Amygdala (tissue), 56 donors: ENCODE measurements around the gene MYB.
A peak's percentile ranks its signal among the peaks of the same experiment; 100 is the strongest.

Source experiments
- DNase-seq, 56 donors: peaks; one replicate each; lab custom pipeline; 2025; lab: John Stamatoyannopoulos, UW

The MYB gene

DNA sequence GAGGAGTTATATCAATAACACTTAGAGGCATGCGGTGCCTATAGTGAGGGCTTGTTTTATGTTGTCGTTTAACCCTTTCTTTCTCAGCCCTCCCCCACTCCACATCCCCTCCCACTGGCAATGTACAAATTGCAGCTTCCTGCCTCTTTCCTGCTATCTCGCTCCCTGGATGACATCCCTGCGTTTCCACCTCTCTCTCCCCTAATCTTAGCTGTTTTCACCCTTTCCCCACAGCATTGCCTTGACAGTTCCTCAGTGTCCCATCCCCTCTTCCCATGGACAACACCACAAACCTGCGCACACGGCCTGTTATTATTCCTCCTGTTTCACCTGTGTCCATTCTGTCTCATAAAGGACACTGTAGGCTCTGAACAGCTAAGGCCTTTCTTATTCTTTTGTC, 34.5 kb downstream of the MYB start:
- no peak for DNase-seq

- no peak for DNase-seq
Observed at GRCh38 chr6:135217663-135218062, 36.6 kb downstream of the MYB start.

GRCh38 chr6:135219346-135219745, 38.2 kb downstream of the MYB start:
- DNase-seq, result no peak

DNA sequence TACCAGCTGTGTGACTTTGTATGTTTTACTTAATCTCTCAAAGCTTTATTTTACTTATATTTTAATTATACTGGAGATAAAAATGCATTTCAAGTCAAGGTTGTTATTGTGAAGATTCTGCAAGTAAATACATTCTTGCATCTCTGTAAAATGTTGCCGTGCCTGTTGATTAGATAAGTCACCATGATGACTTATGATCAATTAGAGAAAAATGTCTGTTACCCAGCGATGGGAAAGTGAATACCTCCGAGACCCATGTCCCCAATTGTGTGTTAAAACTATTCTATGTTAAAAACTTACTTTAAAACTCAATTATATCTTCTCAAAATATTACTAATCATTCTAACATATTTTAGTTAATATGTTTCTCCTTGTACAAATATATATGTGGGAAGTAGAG, 39.9 kb downstream of the MYB start:
- DNase-seq, result no peak

DNA sequence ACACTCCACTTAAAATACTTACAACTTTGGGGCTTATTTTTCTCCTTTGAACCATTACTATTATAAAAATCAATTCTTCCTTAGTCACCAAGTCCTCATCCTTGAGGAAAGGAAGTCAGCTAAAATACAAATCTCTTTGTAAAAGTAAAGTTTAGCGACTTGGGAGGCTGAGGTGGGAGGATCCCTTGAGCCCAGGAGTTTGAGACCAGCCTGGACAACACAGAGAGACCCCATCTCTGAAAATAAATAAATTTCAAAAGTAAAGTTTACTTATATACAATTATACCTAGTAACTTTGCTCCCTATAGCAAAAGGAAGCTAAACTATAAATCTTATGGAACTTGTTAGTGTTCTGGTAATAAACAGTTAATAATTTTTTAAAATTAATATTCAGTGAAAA, 40.4 kb downstream of the MYB start:
- no peak for DNase-seq

DNA sequence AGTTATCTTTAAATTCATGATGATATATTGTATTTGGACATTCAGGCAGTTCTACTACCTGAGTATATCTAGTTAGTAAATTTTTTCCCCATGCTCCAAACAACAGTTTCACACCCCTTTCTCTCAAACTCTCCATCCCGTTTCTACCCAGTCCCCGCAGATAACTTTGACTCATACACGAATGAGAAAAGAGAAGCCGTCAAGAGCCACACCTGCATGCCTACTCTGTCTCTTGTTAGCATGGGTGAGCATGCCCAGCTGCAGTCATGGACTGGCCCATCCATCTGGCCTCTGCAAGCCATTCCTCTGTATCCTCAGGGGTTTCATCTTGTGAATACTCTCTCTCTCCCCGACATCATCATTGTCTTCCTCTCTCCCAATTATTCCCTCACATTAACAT, 41.5 kb downstream of the MYB start:
- no peak for DNase-seq

DNA sequence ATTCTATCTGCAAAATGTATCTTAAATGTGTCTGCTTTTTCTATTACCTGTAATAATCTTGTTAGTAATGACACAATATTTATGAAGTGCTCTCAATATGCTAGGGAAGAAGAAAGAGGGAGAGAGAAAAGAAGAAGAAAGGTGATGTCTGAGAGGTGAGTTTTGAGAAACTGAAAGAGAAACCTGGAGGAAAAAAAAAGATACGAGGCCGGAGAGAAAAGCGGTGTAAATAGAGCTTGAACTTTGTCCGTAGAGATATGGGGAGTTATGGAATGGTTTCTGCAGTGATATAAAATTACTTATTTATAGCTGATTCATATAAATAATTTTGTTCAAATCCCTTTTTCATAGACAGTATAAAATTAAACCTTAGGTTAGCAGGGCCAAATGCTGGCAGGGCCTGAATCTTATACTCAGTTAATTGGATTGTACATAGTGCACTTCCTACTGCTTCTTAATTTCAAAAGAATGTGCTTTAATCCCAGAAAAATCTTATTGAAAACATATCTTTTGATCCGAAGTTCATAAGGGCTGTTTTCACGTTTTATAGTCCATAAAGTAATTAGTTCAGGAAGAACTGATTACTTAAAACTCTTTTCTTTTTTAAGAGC, 43.0 kb downstream of the MYB start:
- no peak for DNase-seq

GRCh38 chr6:135225911-135226310, 44.8 kb downstream of the MYB start:
- no peak for DNase-seq

- no peak for DNase-seq
Observed at GRCh38 chr6:135226537-135226936, 45.4 kb downstream of the MYB start.

GRCh38 chr6:135227349-135227748, 46.2 kb downstream of the MYB start:
- no peak for DNase-seq

GRCh38 chr6:135227758-135228157, 46.6 kb downstream of the MYB start:
- DNase-seq, result no peak

- DNase-seq, result no peak
Observed at GRCh38 chr6:135228486-135228885, 47.4 kb downstream of the MYB start.

DNA sequence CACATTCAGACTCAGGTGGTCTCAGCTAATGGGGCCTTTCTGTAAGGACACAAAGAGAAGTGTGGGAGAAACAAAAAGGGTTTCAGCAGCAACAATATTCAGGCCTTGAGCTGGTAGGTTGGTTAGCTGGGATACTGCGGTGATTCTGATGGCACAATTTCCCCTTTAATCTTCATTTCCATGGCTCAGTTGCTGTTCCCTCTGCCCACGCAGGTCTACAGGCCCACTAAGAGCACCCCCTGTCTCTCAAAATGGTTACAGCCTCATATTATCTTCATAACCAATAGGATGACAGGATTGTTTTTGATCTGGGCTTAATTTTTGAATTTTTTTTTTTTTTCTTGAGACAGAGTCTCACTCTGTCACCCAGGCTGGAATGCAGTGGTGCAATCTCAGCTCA, 48.9 kb downstream of the MYB start:
- no peak for DNase-seq

DNA sequence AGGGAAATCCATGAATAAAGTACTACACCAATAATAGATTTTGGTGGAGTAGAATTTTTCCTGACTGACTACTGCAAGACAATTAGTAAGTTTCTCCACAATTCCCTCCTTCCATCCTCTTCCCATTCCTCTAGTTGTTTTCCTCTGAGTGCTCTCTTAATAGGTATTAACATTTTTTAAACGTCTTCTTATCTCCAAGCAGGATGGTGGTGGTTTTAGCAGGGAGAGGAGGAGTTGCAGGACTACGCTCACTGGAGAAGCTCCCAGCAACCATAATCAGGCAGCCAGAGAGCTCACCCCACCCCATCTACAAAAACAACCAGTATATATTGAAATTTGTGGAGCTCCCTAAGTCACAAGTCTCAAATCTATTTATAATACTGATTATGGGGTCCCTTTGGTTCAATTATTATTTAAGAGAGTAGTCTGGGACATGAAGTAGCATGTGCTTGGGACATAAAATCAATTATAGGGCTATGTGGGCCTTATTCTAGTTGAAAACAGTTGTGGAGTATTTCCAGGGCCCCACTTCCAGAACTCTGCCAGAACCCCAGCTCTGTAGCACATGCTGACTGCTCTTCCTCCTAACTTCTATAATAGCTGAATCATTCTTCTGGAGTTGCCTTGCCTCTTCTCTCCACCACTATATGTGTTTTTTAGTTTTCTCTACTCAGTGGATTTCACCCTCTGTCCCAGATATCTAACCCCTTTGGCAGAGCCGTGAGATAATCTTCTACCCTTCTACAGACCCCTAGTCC, 49.8 kb downstream of the MYB start:
- no peak for DNase-seq

DNA sequence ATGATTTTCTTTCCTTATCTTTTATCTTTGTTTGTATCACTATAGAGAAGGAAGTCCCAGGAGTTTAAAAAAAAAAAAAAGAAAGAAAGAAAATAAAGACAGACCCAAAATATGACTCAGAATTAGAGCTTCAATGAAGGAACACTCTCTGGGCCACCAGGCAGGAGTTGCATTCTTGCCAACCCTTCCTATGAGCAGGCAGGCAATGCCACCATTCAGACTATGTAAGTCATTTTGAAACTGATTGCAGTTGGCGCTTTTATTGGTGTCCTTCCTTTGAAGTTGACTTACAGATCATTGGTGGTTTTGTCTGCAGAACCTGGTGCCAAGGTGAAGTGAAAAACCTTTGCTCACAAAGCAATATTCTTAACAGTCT, 50.3 kb downstream of the MYB start:
- no peak for DNase-seq

GRCh38 chr6:135233686-135234491, 52.8 kb downstream of the MYB start:
- peak in 2 of 56 donors; percentile 1 to 5 for DNase-seq

- no peak for DNase-seq
Observed at GRCh38 chr6:135234492-135234780, 53.3 kb downstream of the MYB start.

GRCh38 chr6:135235716-135236115, 54.6 kb downstream of the MYB start:
- DNase-seq, result no peak

DNA sequence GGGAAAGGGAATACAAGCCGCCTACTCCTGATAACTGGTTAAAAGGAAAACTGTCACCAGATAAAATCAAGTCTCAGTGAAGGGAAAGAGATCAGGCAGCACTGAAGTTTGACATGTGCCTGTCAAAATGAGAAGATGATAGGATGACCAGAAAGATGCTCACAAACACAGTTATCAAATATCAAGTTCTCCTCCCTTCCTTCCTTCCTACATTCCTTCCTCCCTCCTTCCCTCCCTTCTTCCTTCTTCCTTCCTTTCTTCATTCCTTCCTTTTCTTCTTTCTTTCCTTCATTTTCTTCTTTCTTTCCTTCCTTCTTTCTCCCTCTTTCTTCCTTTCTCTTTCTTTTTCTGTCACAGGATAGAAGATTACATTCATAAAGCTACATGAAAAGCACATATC, 55.2 kb downstream of the MYB start:
- no peak for DNase-seq

DNA sequence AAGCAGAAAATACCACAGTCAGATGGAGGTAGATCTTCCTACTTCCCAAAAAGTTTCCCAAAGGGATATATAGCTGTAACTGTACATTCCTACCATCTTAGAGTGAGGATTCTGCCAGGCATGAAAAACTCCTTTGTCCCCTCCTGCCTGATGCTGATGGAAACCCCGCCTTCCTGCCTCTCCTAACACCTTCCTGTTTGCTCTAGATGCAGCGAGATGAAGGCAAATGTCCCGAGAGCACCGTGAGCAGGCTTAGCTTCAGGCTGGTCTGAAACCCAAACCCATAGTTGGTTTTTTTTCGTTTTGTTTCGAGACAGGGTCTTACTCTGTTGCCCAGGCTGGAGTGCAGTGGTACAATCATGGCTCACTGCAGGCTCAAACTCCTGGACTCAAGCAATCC, 55.6 kb downstream of the MYB start:
- no peak for DNase-seq

DNA sequence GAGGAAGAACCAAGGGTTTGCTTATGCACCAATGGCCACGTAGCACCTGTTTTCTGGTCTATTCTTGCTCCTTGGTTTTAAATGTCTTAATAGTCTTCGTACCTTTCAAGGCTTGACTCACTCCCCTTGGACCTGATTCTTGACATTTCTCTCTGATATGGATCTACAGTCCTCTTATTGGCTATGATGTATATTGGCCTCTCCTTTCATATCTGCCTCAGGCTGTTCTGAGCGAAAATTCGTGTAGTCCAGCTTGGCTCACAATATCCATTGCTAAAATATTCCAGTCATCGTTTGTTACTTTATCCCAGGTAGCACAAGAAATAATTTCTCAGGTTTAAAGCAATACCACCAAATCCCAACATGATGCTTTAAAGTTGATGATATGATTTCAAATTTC, 59.6 kb downstream of the MYB start:
- DNase-seq, result no peak
